Measurements from ENCODE around the gene CYLD.

DNA sequence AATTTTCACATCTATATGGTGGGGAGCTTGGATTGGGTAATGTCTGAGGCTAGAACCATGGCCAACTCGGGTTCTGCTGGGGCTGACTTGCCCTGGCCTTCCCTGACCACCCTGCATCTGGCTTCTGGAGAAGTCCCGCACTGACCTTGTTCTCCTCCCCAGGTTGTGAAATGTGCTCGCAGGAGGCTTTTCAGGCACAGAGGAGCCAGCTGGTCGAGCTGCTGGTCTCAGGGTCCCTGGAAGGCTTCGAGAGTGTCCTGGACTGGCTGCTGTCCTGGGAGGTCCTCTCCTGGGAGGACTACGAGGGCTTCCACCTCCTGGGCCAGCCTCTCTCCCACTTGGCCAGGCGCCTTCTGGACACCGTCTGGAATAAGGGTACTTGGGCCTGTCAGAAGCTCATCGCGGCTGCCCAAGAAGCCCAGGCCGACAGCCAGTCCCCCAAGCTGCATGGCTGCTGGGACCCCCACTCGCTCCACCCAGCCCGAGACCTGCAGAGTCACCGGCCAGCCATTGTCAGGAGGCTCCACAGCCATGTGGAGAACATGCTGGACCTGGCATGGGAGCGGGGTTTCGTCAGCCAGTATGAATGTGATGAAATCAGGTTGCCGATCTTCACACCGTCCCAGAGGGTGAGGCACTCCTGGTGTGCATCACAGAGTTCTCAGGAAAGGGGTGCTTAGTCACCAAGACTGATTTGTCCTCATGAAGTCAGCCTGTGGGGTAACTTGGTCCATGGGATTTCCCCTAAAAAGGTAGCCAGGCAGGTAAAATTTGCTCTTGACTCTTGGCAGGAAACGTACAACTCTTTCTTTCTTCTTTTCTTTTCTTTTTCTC lies 42.3 kb upstream of the CYLD start:
- TF ChIP-seq, protein P1, sequence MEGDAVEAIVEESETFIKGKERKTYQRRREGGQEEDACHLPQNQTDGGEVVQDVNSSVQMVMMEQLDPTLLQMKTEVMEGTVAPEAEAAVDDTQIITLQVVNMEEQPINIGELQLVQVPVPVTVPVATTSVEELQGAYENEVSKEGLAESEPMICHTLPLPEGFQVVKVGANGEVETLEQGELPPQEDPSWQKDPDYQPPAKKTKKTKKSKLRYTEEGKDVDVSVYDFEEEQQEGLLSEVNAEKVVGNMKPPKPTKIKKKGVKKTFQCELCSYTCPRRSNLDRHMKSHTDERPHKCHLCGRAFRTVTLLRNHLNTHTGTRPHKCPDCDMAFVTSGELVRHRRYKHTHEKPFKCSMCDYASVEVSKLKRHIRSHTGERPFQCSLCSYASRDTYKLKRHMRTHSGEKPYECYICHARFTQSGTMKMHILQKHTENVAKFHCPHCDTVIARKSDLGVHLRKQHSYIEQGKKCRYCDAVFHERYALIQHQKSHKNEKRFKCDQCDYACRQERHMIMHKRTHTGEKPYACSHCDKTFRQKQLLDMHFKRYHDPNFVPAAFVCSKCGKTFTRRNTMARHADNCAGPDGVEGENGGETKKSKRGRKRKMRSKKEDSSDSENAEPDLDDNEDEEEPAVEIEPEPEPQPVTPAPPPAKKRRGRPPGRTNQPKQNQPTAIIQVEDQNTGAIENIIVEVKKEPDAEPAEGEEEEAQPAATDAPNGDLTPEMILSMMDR (IDR thresholded peaks at IDR 0.05; ENCODE audit: low read length), result no peak
- TF ChIP-seq EZH2 (IDR thresholded peaks at IDR 0.05; ENCODE audit: borderline replicate concordance, low read length), result no peak
